Nephron (organoid): ENCODE data around the gene TMEM123.

Source experiments
- H3K27ac Mint-ChIP-seq, 3 experiments: 2 replicates each; pipeline ENCODE4 v1.8.0; 2020; ENCODE audit warnings: mixed read lengths in 3 of 3, mild to moderate bottlenecking in 2 of 3, moderate library complexity in 1 of 3
- H3K27me3 Mint-ChIP-seq: 2 replicates; pipeline ENCODE4 v1.8.0; 2021; ENCODE audit warnings: low read depth, mild to moderate bottlenecking, moderate library complexity, mixed read lengths
- H3K36me3 Mint-ChIP-seq: 2 replicates; pipeline ENCODE4 v1.8.0; 2020; ENCODE audit warnings: low read depth, mixed read lengths
- H3K4me1 Mint-ChIP-seq: 2 replicates; pipeline ENCODE4 v1.8.0; 2020; ENCODE audit warnings: mixed read lengths
- H3K4me3 Mint-ChIP-seq, 3 experiments: 2 replicates each; pipeline ENCODE4 v1.8.0; 2020; ENCODE audit warnings: mild to moderate bottlenecking in 3 of 3, mixed read lengths in 3 of 3, moderate library complexity in 2 of 3
- H3K9me3 Mint-ChIP-seq: 2 replicates; pipeline ENCODE4 v1.8.0; 2020; ENCODE audit warnings: mixed read lengths
- CTCF ChIP-seq, 3 experiments: fragments of 200-600 bp; sonication (generic); IDR thresholded peaks; one replicate each; pipeline ENCODE4 v1.5.0; 2021; ENCODE audit warnings: antibody characterized with exemption in 3 of 3; ENCODE audit not compliant: unreplicated experiment in 3 of 3

TMEM123 gene

GRCh38 chr11:102415304-102415916 is 37.2 kb downstream of the TMEM123 start:
- Mint-ChIP-seq H3K27me3 (no peaks in the 10 kb centered on the region), H3K9me3 (peaks cover 39% of the 10 kb centered on the region), H3K36me3 (peaks cover 67% of the 10 kb centered on the region), H3K27ac (no peak overlapping the region), H3K4me3 (no peak overlapping the region), H3K4me1 (peaks cover 13% of the 10 kb centered on the region)
- no peak for TF ChIP-seq CTCF (IDR thresholded peaks at IDR 0.05; ENCODE audit: unreplicated experiment in 3 of 3)

- Mint-ChIP-seq H3K9me3 (peaks cover 39% of the 10 kb centered on the region), H3K36me3 (peaks cover 65% of the 10 kb centered on the region), H3K4me1 (peaks cover 8% of the 10 kb centered on the region)
Measured at GRCh38 chr11:102414559-102414958, 38.0 kb downstream of the TMEM123 start.

GRCh38 chr11:102413497-102413896 is 39.1 kb downstream of the TMEM123 start:
- H3K27ac Mint-ChIP-seq: no peak overlapping the region
- H3K4me3 Mint-ChIP-seq: no peak overlapping the region
- peaks cover 57% of the 10 kb centered on the region for H3K36me3 Mint-ChIP-seq
- no peaks in the 10 kb centered on the region for H3K27me3 Mint-ChIP-seq
- TF ChIP-seq CTCF (IDR thresholded peaks at IDR 0.05; ENCODE audit: unreplicated experiment in 3 of 3): no peak
- H3K4me1 Mint-ChIP-seq: peaks cover 14% of the 10 kb centered on the region
- peaks cover 34% of the 10 kb centered on the region for H3K9me3 Mint-ChIP-seq

More at GRCh38 chr11:102414559-102414958, 38.0 kb downstream of the TMEM123 start:
- H3K4me3 Mint-ChIP-seq: no peak overlapping the region
- no peak overlapping the region for H3K27ac Mint-ChIP-seq
- TF ChIP-seq CTCF (IDR thresholded peaks at IDR 0.05; ENCODE audit: unreplicated experiment in 3 of 3): no peak
- H3K27me3 Mint-ChIP-seq: no peaks in the 10 kb centered on the region

- Mint-ChIP-seq H3K27me3 (no peaks in the 10 kb centered on the region), H3K36me3 (peaks cover 45% of the 10 kb centered on the region), H3K4me1 (peaks cover 27% of the 10 kb centered on the region), H3K4me3 (no peak overlapping the region), H3K27ac (no peak overlapping the region), H3K9me3 (peaks cover 22% of the 10 kb centered on the region)
- no peak for TF ChIP-seq CTCF (IDR thresholded peaks at IDR 0.05; ENCODE audit: unreplicated experiment in 3 of 3)
Measured at GRCh38 chr11:102411142-102411541, 41.4 kb downstream of the TMEM123 start.

GRCh38 chr11:102410382-102410784 is 42.2 kb downstream of the TMEM123 start:
- H3K36me3 Mint-ChIP-seq: peaks cover 47% of the 10 kb centered on the region
- peaks cover 27% of the 10 kb centered on the region for H3K4me1 Mint-ChIP-seq
- TF ChIP-seq CTCF (IDR thresholded peaks at IDR 0.05; ENCODE audit: unreplicated experiment in 3 of 3): no peak
- H3K4me3 Mint-ChIP-seq: no peak overlapping the region
- H3K27me3 Mint-ChIP-seq: no peaks in the 10 kb centered on the region
- peaks cover 17% of the 10 kb centered on the region for H3K9me3 Mint-ChIP-seq
- H3K27ac Mint-ChIP-seq: peak overlapping the region in 2 of 3 experiments; percentile 13 to 20

GRCh38 chr11:102408339-102408738 is 44.2 kb downstream of the TMEM123 start:
- Mint-ChIP-seq H3K4me1 (peaks cover 33% of the 10 kb centered on the region), H3K4me3 (no peak overlapping the region), H3K9me3 (no peaks in the 10 kb centered on the region), H3K36me3 (peaks cover 39% of the 10 kb centered on the region), H3K27me3 (no peaks in the 10 kb centered on the region), H3K27ac (no peak overlapping the region)
- TF ChIP-seq CTCF (IDR thresholded peaks at IDR 0.05; ENCODE audit: unreplicated experiment in 3 of 3): no peak
